Liver (tissue), 9 donors: ENCODE results near the gene ZNF605. TPM values are rescaled to one million over a fixed set of nuclear protein-coding genes. Genes with fewer than 3 reads are reported as not detected.

Source experiments
- DNase-seq: peaks from one replicate; pipeline ENCODE4 v3.0.0-alpha.2; 2017; ENCODE audit warnings: low spot score
- H3K27ac ChIP-seq, 2 donors: one replicate each; pipeline ENCODE4 v1.7.0; 2013; ENCODE audit warnings: inconsistent platforms in 2 of 2, low read length in 2 of 2, control low read depth in 1 of 2, low read depth in 1 of 2, mild to moderate bottlenecking in 1 of 2
- H3K27me3 ChIP-seq, 4 donors: one replicate each; pipeline versions ENCODE4 v1.6.1 to v1.7.0; 2013; ENCODE audit warnings: low read length in 3 of 4, inconsistent platforms in 1 of 4, mild to moderate bottlenecking in 1 of 4, moderate library complexity in 1 of 4; ENCODE audit not compliant: control insufficient read depth in 4 of 4, insufficient read depth in 4 of 4
- H3K36me3 ChIP-seq, 4 donors: one replicate each; pipeline versions ENCODE4 v1.6.1 to v1.7.0; 2013; ENCODE audit warnings: low read length in 3 of 4, mild to moderate bottlenecking in 3 of 4, low read depth in 1 of 4, moderate library complexity in 1 of 4; ENCODE audit not compliant: control insufficient read depth in 4 of 4, insufficient read depth in 3 of 4
- H3K4me1 ChIP-seq, 4 donors: one replicate each; pipeline versions ENCODE4 v1.6.1 to v1.7.0; 2013; ENCODE audit warnings: low read length in 3 of 4, mild to moderate bottlenecking in 3 of 4, moderate library complexity in 1 of 4; ENCODE audit not compliant: control insufficient read depth in 4 of 4, insufficient read depth in 4 of 4
- H3K4me3 ChIP-seq, 3 donors: one replicate each; pipeline versions ENCODE4 v1.6.1 to v1.7.0; 2013; ENCODE audit warnings: low read length in 3 of 3, control low read depth in 1 of 3, low read depth in 1 of 3, mild to moderate bottlenecking in 1 of 3
- H3K9ac ChIP-seq, 2 donors: one replicate each; pipeline ENCODE4 v1.7.0; 2013; ENCODE audit warnings: low read length in 2 of 2, mild to moderate bottlenecking in 2 of 2, moderate library complexity in 2 of 2, control low read depth in 1 of 2, low read depth in 1 of 2
- H3K9me3 ChIP-seq, 4 donors: one replicate each; pipeline versions ENCODE4 v1.6.1 to v1.7.0; 2013; ENCODE audit warnings: low read length in 3 of 4; ENCODE audit not compliant: control insufficient read depth in 4 of 4
- EGR1 ChIP-seq, 2 donors: IDR thresholded peaks; 2 replicates each; pipeline ENCODE4 v1.6.1; 2016 to 2018; ENCODE audit warnings: antibody characterized with exemption in 2 of 2, low read depth in 2 of 2
- FOXA2 ChIP-seq: IDR thresholded peaks from 2 replicates; pipeline ENCODE4 v1.6.1; 2016; ENCODE audit warnings: antibody characterized with exemption
- GABPA ChIP-seq, 2 donors: IDR thresholded peaks in 1 of 2; conservative IDR thresholded peaks in 1 of 2; 2 replicates each; pipeline ENCODE4 v1.6.1; 2016; ENCODE audit warnings: antibody characterized with exemption in 2 of 2, mild to moderate bottlenecking in 1 of 2, moderate library complexity in 1 of 2
- HNF4A ChIP-seq, 2 donors: conservative IDR thresholded peaks; 2 replicates each; pipeline ENCODE4 v1.6.1; 2016; ENCODE audit warnings: antibody characterized with exemption in 2 of 2, mild to moderate bottlenecking in 2 of 2
- JUND ChIP-seq, 2 donors: IDR thresholded peaks; 2 replicates each; pipeline ENCODE4 v1.6.1; 2016; ENCODE audit warnings: antibody characterized with exemption in 2 of 2
- NR2F2 ChIP-seq: IDR thresholded peaks from 2 replicates; pipeline ENCODE4 v1.6.1; 2016; ENCODE audit warnings: antibody characterized with exemption
- RAD21 ChIP-seq, 2 donors: IDR thresholded peaks; 2 replicates each; pipeline ENCODE4 v1.6.1; 2016; ENCODE audit warnings: antibody characterized with exemption in 2 of 2, mild to moderate bottlenecking in 2 of 2
- RXRA ChIP-seq, 2 donors: IDR thresholded peaks; 2 replicates each; pipeline ENCODE4 v1.6.1; 2017 to 2018; ENCODE audit warnings: antibody characterized with exemption in 2 of 2, mild to moderate bottlenecking in 1 of 2
- SP1 ChIP-seq: IDR thresholded peaks from 2 replicates; pipeline ENCODE4 v1.6.1; 2018; ENCODE audit warnings: antibody characterized with exemption, mild to moderate bottlenecking
- TAF1 ChIP-seq: conservative IDR thresholded peaks from 2 replicates; pipeline ENCODE4 v1.6.1; 2016; ENCODE audit warnings: antibody characterized with exemption, mild to moderate bottlenecking
- YY1 ChIP-seq: IDR thresholded peaks from 2 replicates; pipeline ENCODE4 v1.6.1; 2016; ENCODE audit warnings: antibody characterized with exemption, mild to moderate bottlenecking
- WGBS: extraction: QIAGEN DNeasy Blood & Tissue Kit; methylation state at CpG from one replicate; pipeline ENCODE4 v1.1.7; 2013; 5-methylcytosine and 5-hydroxymethylcytosine counted together
- polyA plus RNA-seq, 2 donors: library from polyadenylated mRNA; stranded (reverse) in 1 of 2; unstranded in 1 of 2; fragments of 200-250 nt in 1 of 2; fragments of >200 nt in 1 of 2; fragmentation: Nextera tagmentation in 1 of 2; extraction: Ambion mirVana in 1 of 2; gene quantifications; one replicate each; pipeline versions ENCODE4 v1.2.1 to v1.2.3, GENCODE V29; 2013 to 2015
- total RNA-seq, 2 donors: library from RNA; depleted of rRNA; stranded (reverse); fragments of >200 nt; gene quantifications; one replicate each; pipeline ENCODE4 v1.2.3, GENCODE V29; 2014
- TF ChIP-seq, protein P1 (sequence below): IDR thresholded peaks from 2 replicates; pipeline ENCODE4 v1.6.1; 2016; ENCODE audit warnings: antibody characterized with exemption
- TF ChIP-seq, protein P2 (sequence below): fragments of 150-350 bp; IDR thresholded peaks from 2 replicates; pipeline ENCODE4 v1.5.1; 2017; ENCODE audit warnings: improper control_type of control experiment, low read depth, low read length; ENCODE audit not compliant: missing input control
- TF ChIP-seq, protein P3 (sequence below): IDR thresholded peaks from 2 replicates; pipeline ENCODE4 v1.6.1; 2016; ENCODE audit warnings: antibody characterized with exemption
- TF ChIP-seq, protein P4 (sequence below): IDR thresholded peaks from 2 replicates; pipeline ENCODE4 v1.6.1; 2016; ENCODE audit warnings: antibody characterized with exemption, mild to moderate bottlenecking
- donor health status: healthy.
- donor health status: healthy.
- donor health status: healthy.
- donor health status: healthy.
- donor health status: healthy.

Gene ZNF605
- total RNA-seq (1 to 10 TPM; 3.6 to 9.5 TPM), polyA plus RNA-seq (1 to 10 TPM; 1.2 to 3.5 TPM)

DNA sequence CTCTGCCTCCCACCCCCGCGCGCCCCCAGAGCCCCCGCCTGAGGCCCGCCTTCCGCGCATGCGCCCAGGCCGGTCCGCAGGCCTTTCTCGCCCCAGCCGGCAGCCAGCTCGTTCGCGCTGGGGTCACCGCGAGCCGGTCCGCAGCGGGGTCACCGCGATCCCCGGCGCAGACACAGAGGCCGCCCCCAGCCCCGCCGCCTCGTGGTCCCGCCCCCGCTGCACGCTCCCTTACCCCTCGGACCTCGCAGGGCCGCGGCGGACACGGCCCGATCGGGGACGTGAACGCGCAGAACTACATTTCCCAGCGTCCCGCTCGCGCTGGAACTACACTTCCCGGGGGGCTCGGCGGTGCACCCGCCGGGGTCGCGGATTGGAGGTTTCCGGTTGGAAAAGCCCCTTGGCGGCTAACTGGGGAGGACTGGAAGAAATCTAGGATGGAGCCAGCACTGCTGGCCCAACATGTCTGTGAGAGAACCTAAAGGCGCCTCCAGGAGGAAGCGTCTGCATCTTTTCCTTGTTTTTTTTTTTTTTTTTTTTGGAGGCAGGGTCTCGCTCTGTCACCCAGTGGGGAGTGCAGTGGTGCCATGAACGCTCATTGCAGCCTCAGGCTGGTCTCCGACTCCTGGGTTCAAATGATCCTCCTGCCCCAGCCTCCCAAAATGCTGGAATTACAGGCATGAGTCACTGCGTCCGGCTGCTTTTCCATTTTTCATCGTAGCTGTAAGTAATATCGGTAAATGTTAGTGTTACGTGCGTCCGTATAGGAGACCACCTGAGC lies at the start of gene ZNF605:
ZNF605 (minus strand) TSS at position 296 of the 778 bp plus-strand sequence. CDS start 10,671 bp downstream, outside the sequence.
- Histone ChIP-seq H3K27me3 (no peaks in the 10 kb centered on the region), H3K4me3 (peak within 1 kb of the TSS; percentile 72 to 84 (median 80)), H3K4me1 (peaks cover 5 to 16% (median 11%) of the 10 kb centered on the region in 4 donors), H3K9me3 (peaks cover 8 to 24% (median 17%) of the 10 kb centered on the region in 4 donors), H3K36me3 (peaks cover 0 to 8% (median 1%) of the 10 kb centered on the region in 4 donors), H3K9ac (peak within 1 kb of the TSS; percentile 80 to 86), H3K27ac (peak within 1 kb of the TSS; percentile 81 to 87)
- TF ChIP-seq SP1 (no peak), RXRA (IDR thresholded peaks at IDR 0.05) (peak in 1 of 2 donors; percentile 33), GABPA (IDR thresholded peaks at IDR 0.05 in 1 of 2, conservative IDR thresholded peaks at IDR 0.05 in 1 of 2) (peak in 1 of 2 donors; percentile 89), YY1 (peak; percentile 10), RAD21 (IDR thresholded peaks at IDR 0.05) (no peak)
- 2% methylated on average over 67 of the region's 67 CpGs for WGBS
- peak; percentile 82 for DNase-seq

DNA sequence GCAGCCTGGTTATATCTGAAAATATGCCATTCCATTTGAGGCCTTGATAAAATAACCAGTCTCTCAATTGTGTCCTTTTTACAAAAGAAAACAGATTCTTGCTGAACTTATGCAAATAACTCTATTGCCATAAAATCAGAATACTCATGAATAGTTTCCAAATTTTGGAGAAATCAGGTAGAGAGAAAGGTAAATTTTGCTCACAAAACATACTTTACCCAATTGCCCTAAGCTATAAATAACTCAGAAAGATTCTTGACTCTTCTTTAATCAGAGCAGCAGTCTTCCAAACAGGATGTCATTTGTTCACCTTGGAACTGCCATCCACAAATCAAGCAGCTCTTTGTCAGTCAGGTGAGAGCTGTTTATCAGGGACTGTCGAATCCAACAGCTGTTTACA lies 42.6 kb upstream of the ZNF605 start:
- Histone ChIP-seq H3K4me3 (peak overlapping the region in 1 of 3 donors; percentile 43), H3K9ac (no peak overlapping the region), H3K27ac (no peak overlapping the region), H3K36me3 (peaks cover 0 to 22% (median 19%) of the 10 kb centered on the region in 4 donors), H3K4me1 (no peaks in the 10 kb centered on the region), H3K9me3 (peaks cover 40 to 78% (median 56%) of the 10 kb centered on the region in 4 donors), H3K27me3 (no peaks in the 10 kb centered on the region)
- TF ChIP-seq NR2F2 = no peak
- TF ChIP-seq FOXA2 = no peak
- no peak for TF ChIP-seq GABPA (IDR thresholded peaks at IDR 0.05 in 1 of 2, conservative IDR thresholded peaks at IDR 0.05 in 1 of 2)
- TF ChIP-seq, protein P1, sequence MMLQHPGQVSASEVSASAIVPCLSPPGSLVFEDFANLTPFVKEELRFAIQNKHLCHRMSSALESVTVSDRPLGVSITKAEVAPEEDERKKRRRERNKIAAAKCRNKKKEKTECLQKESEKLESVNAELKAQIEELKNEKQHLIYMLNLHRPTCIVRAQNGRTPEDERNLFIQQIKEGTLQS = no peak
- TF ChIP-seq TAF1 = no peak
- no peak for TF ChIP-seq YY1
- TF ChIP-seq JUND (IDR thresholded peaks at IDR 0.05) = no peak
- TF ChIP-seq, protein P2, sequence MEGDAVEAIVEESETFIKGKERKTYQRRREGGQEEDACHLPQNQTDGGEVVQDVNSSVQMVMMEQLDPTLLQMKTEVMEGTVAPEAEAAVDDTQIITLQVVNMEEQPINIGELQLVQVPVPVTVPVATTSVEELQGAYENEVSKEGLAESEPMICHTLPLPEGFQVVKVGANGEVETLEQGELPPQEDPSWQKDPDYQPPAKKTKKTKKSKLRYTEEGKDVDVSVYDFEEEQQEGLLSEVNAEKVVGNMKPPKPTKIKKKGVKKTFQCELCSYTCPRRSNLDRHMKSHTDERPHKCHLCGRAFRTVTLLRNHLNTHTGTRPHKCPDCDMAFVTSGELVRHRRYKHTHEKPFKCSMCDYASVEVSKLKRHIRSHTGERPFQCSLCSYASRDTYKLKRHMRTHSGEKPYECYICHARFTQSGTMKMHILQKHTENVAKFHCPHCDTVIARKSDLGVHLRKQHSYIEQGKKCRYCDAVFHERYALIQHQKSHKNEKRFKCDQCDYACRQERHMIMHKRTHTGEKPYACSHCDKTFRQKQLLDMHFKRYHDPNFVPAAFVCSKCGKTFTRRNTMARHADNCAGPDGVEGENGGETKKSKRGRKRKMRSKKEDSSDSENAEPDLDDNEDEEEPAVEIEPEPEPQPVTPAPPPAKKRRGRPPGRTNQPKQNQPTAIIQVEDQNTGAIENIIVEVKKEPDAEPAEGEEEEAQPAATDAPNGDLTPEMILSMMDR = no peak
- TF ChIP-seq, protein P3, sequence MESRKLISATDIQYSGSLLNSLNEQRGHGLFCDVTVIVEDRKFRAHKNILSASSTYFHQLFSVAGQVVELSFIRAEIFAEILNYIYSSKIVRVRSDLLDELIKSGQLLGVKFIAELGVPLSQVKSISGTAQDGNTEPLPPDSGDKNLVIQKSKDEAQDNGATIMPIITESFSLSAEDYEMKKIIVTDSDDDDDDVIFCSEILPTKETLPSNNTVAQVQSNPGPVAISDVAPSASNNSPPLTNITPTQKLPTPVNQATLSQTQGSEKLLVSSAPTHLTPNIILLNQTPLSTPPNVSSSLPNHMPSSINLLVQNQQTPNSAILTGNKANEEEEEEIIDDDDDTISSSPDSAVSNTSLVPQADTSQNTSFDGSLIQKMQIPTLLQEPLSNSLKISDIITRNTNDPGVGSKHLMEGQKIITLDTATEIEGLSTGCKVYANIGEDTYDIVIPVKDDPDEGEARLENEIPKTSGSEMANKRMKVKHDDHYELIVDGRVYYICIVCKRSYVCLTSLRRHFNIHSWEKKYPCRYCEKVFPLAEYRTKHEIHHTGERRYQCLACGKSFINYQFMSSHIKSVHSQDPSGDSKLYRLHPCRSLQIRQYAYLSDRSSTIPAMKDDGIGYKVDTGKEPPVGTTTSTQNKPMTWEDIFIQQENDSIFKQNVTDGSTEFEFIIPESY = no peak
- no peak for TF ChIP-seq SP1
- TF ChIP-seq, protein P4, sequence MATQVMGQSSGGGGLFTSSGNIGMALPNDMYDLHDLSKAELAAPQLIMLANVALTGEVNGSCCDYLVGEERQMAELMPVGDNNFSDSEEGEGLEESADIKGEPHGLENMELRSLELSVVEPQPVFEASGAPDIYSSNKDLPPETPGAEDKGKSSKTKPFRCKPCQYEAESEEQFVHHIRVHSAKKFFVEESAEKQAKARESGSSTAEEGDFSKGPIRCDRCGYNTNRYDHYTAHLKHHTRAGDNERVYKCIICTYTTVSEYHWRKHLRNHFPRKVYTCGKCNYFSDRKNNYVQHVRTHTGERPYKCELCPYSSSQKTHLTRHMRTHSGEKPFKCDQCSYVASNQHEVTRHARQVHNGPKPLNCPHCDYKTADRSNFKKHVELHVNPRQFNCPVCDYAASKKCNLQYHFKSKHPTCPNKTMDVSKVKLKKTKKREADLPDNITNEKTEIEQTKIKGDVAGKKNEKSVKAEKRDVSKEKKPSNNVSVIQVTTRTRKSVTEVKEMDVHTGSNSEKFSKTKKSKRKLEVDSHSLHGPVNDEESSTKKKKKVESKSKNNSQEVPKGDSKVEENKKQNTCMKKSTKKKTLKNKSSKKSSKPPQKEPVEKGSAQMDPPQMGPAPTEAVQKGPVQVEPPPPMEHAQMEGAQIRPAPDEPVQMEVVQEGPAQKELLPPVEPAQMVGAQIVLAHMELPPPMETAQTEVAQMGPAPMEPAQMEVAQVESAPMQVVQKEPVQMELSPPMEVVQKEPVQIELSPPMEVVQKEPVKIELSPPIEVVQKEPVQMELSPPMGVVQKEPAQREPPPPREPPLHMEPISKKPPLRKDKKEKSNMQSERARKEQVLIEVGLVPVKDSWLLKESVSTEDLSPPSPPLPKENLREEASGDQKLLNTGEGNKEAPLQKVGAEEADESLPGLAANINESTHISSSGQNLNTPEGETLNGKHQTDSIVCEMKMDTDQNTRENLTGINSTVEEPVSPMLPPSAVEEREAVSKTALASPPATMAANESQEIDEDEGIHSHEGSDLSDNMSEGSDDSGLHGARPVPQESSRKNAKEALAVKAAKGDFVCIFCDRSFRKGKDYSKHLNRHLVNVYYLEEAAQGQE = no peak
- no peak for TF ChIP-seq EGR1 (IDR thresholded peaks at IDR 0.05; ENCODE audit: low read depth in 2 of 2)
- TF ChIP-seq HNF4A (conservative IDR thresholded peaks at IDR 0.05) = no peak
- DNase-seq = no peak
- 51% methylated on average over 1 of the region's 1 CpG for WGBS
